HUDEP-2 (cell line): ENCODE data around the gene CHDH.

Experiments used
- DNase-seq, 76 experiments: peaks; one replicate each; lab custom pipeline; 2025; ENCODE audit not compliant: unreplicated experiment in 76 of 76; lab: John Stamatoyannopoulos, UW

Gene CHDH, protein sequence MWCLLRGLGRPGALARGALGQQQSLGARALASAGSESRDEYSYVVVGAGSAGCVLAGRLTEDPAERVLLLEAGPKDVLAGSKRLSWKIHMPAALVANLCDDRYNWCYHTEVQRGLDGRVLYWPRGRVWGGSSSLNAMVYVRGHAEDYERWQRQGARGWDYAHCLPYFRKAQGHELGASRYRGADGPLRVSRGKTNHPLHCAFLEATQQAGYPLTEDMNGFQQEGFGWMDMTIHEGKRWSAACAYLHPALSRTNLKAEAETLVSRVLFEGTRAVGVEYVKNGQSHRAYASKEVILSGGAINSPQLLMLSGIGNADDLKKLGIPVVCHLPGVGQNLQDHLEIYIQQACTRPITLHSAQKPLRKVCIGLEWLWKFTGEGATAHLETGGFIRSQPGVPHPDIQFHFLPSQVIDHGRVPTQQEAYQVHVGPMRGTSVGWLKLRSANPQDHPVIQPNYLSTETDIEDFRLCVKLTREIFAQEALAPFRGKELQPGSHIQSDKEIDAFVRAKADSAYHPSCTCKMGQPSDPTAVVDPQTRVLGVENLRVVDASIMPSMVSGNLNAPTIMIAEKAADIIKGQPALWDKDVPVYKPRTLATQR

GRCh38 chr3:53846134-53846850, at the start of gene CHDH, which contains the start of gene IL17RB:
CHDH (minus strand) TSS chr3:53846419; CDS start chr3:53824008, 22,411 bp downstream.
IL17RB (plus strand) TSS chr3:53846568; CDS start chr3:53846589, 21 bp downstream.
- DNase-seq = peak in 29 of 76 experiments; percentile 2 to 62 (median 22)

- peak in 1 of 76 experiments; percentile 8 for DNase-seq
Measured at GRCh38 chr3:53892286-53892637, 46.0 kb upstream of the CHDH start.

DNA sequence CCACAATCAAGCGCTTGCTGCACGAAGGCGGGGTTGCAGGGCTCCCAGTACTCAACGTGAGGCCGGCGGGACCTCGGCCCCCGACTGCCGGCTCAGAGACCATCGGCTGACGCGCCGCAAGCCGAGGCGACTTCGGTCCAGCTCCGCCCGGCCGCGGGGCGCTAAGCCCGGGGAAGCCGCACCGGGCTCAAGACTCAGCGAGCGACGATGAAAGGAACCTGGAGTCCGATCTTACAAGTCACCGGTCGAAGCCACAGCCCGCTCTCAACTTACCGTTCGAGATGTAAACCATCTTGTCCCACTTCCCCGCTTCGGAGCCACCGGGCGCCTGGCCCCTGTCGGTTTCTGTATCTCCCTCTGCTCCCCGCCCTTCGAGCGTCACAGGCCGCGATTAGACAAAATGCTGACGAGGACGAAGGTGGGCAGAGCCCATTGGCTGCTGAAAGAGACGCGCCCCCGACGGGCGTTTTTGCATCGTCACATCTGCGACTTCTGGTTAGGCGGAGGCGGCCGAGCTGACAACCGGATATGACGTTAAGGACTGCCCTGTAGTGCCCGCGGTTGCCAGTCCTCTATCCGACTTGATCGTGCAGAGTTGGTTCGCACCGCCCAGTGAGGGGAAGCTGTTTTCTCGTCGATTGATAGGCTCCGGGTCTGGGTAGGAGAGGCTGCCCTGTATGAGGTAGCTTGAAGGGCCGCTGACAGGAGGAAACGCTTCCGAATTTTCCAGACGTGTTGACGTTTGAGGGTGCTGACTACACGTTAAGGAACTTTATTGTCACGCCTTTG, 45.5 kb upstream of the CHDH start, which contains the start of gene SELENOK:
SELENOK (minus strand) TSS at position 363 of the 789 bp plus-strand sequence.
- DNase-seq = peak; percentile 55 to 99 (median 96)

GRCh38 chr3:53890726-53891475, 44.7 kb upstream of the CHDH start:
- DNase-seq = peak in 20 of 76 experiments; percentile 1 to 42 (median 20)

- peak in 27 of 76 experiments; percentile 3 to 68 (median 29) for DNase-seq
Measured at GRCh38 chr3:53888232-53888631, 42.0 kb upstream of the CHDH start.

DNA sequence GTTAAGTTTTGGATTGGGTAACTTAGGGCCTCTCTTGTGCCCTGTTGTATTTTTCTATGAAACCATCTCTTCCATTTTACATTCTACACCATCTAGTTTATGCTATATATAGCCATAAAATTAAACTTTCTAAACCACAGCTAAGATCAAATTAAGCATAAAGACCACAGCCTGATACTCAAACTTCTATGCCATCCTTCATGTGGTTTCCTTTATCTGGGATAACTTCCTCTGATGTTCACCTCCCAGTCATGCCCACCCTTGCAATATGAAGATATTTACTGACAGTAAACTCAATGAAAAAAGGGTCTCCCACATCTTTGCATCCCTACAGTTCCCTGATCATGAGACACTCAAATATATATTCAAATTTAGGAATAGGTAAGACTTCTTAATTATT, 41.2 kb upstream of the CHDH start:
- DNase-seq = no peak

- no peak for DNase-seq
Measured at GRCh38 chr3:53885239-53885638, 39.0 kb upstream of the CHDH start.

DNA sequence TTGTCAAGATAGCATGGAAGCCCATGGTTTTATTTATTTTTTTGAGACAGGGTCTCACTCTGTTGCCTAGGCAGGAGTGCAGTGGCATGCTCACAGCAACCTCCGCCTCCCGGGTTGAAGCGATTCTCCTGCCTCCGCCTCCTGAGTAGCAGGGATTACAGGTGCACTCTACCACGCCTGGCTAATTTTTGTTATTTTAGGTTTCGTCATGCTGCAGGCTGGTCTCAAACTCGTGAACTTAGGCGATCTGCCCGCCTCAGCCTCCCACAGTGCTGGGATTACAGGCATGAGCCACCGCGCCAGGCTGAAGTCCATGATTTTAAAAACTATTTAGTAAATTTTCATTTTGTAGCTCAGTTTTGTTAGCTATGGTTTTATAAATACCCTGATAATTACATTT, 38.4 kb upstream of the CHDH start:
- no peak for DNase-seq

DNA sequence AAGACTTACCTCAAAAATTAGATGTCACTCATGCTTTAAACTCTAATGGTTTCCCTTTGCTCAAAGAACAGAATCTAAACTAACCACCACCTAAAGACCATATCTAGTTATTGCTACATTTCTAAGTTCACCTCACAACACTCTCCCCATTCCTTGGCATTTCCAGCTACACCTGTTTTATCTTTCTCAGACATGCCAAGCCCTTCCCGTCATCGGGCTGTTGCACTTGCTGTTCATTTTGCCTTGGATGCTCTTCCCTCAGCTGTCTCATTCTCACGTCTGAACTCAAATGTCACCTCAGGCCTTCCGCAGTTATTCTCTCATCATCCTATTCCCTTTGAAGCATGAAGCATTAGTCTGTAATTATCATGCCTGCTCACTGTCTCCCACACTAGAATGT, 36.8 kb upstream of the CHDH start:
- no peak for DNase-seq

- DNase-seq = peak in 73 of 76 experiments; percentile 6 to 92 (median 67)
Measured at GRCh38 chr3:53881691-53882593, 35.7 kb upstream of the CHDH start, which contains the start of gene ACTR8. ACTR8 (minus strand) TSS chr3:53882152; CDS start chr3:53882101, 51 bp downstream.

DNA sequence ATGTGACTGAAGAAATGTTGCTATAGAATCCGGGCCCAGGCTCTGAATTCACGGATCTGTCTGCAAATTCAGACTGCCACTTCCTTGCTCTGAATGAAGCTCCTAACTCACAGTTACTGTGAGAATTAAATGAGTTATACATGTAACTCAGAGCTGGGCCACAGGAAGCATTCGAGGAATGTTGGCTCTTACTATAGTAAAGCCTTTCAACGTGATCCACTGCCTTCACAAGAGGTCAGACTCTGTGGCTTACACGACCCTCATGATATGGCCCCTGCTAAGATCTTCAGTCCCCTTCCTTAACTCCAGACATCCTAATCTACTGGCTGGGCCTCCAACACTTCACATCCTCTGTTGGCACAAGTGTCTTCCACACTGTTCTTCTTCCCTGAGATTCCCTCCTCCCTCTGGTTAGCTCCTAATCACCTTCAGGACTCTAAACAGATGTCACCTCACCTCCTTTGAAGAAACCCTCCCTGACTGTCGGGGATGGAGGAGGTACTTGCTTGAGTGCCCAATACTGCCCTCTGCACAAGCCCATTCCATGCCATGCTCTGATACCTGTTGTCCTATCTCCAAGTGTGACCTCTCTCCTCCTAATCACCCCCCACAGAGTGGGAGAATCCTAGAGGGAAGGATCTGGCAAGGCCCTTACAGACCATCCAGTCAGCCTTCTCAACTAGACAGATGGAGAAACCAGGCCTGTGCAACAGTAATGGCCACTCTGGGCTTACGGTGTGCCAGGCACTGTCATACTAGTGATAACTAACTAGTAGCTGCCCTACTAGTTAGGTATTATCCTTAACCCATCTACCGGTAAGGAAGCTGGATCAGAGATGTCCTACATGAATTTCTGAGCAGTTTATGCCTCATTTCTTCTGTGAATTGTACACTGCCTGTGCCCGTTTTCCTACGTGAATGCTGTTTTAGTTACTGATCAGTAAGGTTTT, 34.5 kb upstream of the CHDH start:
- DNase-seq = no peak

GRCh38 chr3:53865732-53866499, 19.7 kb upstream of the CHDH start:
- no peak for DNase-seq

DNA sequence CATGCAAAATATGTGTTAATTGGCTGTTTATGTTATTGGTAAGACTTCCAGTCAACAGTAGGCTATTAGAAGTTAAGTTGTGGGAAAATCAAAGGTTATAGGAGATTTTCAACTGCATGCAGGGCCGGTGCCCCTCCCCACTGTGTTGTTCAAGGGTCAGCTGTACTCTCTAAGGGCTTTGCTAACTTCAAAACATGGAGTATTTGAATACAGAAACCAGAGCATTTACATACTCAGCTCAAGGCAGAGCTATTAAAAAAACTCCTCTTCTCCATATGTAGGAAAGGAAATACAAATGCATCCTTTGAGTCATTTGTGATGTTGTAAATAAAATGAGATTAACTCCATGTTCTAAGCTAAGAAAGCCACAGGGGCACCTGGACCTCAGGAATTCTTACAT, 16.9 kb upstream of the CHDH start:
- no peak for DNase-seq

DNA sequence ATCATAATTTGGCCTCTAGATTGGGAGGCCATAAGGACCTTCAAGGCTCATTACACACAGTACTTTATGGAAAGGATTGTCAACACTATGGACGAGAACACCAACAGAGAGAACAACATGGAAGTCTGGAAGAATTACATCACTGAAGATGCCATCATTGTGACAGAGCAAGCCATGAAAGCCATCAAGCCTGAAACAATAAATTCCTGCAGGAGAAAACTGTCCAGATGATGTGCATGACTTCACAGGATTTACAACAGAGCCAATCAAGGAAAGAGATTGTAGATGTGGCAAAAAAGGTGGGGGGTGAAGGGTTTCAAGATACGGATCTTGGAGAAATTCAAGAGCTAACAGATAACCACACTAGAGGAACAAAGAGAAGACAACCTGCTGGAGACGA, 16.0 kb upstream of the CHDH start:
- DNase-seq = no peak

GRCh38 chr3:53860196-53860595, 14.0 kb upstream of the CHDH start:
- DNase-seq = no peak

GRCh38 chr3:53859178-53859577, 13.0 kb upstream of the CHDH start:
- no peak for DNase-seq
